Tibial nerve (tissue), 4 donors: ENCODE data around the gene RNASE1.

Source experiments
- CTCF ChIP-seq, 5 experiments: fragments of 200-600 bp in 3 of 5; fragments of 450-650 bp in 2 of 5; sonication (generic) in 3 of 5; IDR thresholded peaks; one replicate each; pipeline ENCODE4 v1.5.1; 2016 to 2019; ENCODE audit warnings: antibody characterized with exemption in 5 of 5, mild to moderate bottlenecking in 3 of 5, moderate library complexity in 2 of 5
- EP300 ChIP-seq, 2 donors: sonication (generic); formaldehyde crosslinking; IDR thresholded peaks; one replicate each; pipeline ENCODE4 v1.6.1; 2017; ENCODE audit warnings: antibody characterized with exemption in 2 of 2, mild to moderate bottlenecking in 1 of 2

- no peak for TF ChIP-seq CTCF (IDR thresholded peaks at IDR 0.05)
- TF ChIP-seq EP300 (IDR thresholded peaks at IDR 0.05) = no peak
Observed at GRCh38 chr14:20801726-20802125, 918 bp downstream of the RNASE1 start.
